Activated T-cell treated with anti-CD3 and anti-CD28 coated beads for 48 hours (primary cell): ENCODE data around the gene AMMECR1.

Experiments used
- DNase-seq: peaks from one replicate; pipeline ENCODE4 v3.0.0-alpha.2; 2020; ENCODE audit warnings: low read depth

Gene AMMECR1

GRCh38 chrX:110210417-110211139 is 107.3 kb downstream of the AMMECR1 start:
- no peak for DNase-seq

GRCh38 chrX:110208092-110208491 is 109.8 kb downstream of the AMMECR1 start:
- no peak for DNase-seq

- DNase-seq: no peak
Observed at GRCh38 chrX:110204986-110205385, 112.9 kb downstream of the AMMECR1 start.

GRCh38 chrX:110201799-110202198 is 116.1 kb downstream of the AMMECR1 start:
- DNase-seq: no peak

GRCh38 chrX:110194977-110195376 is 122.9 kb downstream of the AMMECR1 start:
- DNase-seq: no peak

- DNase-seq: no peak
Observed at GRCh38 chrX:110192516-110192915, 125.4 kb downstream of the AMMECR1 start.

GRCh38 chrX:110188701-110189558 is 129.0 kb downstream of the AMMECR1 start:
- DNase-seq: no peak

- DNase-seq: no peak
Observed at GRCh38 chrX:110183314-110183713, 134.6 kb downstream of the AMMECR1 start.

GRCh38 chrX:110182865-110183264 is 135.0 kb downstream of the AMMECR1 start:
- DNase-seq: no peak

GRCh38 chrX:110182362-110182761 is 135.5 kb downstream of the AMMECR1 start:
- no peak for DNase-seq

- DNase-seq: no peak
Observed at GRCh38 chrX:110181459-110182137, 136.3 kb downstream of the AMMECR1 start.

GRCh38 chrX:110180928-110181310 is 137.0 kb downstream of the AMMECR1 start:
- no peak for DNase-seq

- no peak for DNase-seq
Observed at GRCh38 chrX:110180176-110180927, 137.5 kb downstream of the AMMECR1 start.

GRCh38 chrX:110178179-110178865 is 139.6 kb downstream of the AMMECR1 start:
- no peak for DNase-seq

GRCh38 chrX:110175696-110176095 is 142.2 kb downstream of the AMMECR1 start:
- DNase-seq: no peak

- DNase-seq: no peak
Observed at GRCh38 chrX:110175146-110175545, 142.7 kb downstream of the AMMECR1 start.

GRCh38 chrX:110173192-110174175 is 144.4 kb downstream of the AMMECR1 start:
- no peak for DNase-seq

GRCh38 chrX:110172215-110172614 is 145.7 kb downstream of the AMMECR1 start:
- DNase-seq: no peak

- no peak for DNase-seq
Observed at GRCh38 chrX:110171442-110171841, 146.4 kb downstream of the AMMECR1 start.

GRCh38 chrX:110170029-110170428 is 147.9 kb downstream of the AMMECR1 start:
- no peak for DNase-seq
